H9 (cell line): ENCODE results near the gene NUP37. TPM values are rescaled to one million over a fixed set of nuclear protein-coding genes. Genes with fewer than 3 reads are reported as not detected.

Experiments
- DNase-seq: peaks from one replicate; pipeline ENCODE4 v3.0.0-alpha.2; 2017
- H2AFZ ChIP-seq: one replicate; pipeline ENCODE4 v1.6.1; 2013; ENCODE audit warnings: mild to moderate bottlenecking, low read length, control low read depth, moderate library complexity
- H2AK5ac ChIP-seq: 2 replicates; pipeline ENCODE4 v1.6.1; 2013; ENCODE audit warnings: low read length, control low read depth, mixed read lengths; ENCODE audit not compliant: insufficient read length
- H2BK120ac ChIP-seq: one replicate; pipeline ENCODE4 v1.6.1; 2013; ENCODE audit warnings: low read depth, mild to moderate bottlenecking, low read length, control low read depth, inconsistent platforms; ENCODE audit not compliant: poor library complexity, severe bottlenecking
- H2BK12ac ChIP-seq: 2 replicates; pipeline ENCODE4 v1.6.1; 2013; ENCODE audit warnings: low read length, control low read depth, mixed read lengths, low read depth; ENCODE audit not compliant: insufficient read length
- H2BK15ac ChIP-seq: 2 replicates; pipeline ENCODE4 v1.6.1; 2013; ENCODE audit warnings: low read depth, low read length, control low read depth
- H2BK20ac ChIP-seq: one replicate; pipeline ENCODE4 v1.6.1; 2013; ENCODE audit warnings: low read depth, mild to moderate bottlenecking, low read length, control low read depth, inconsistent platforms; ENCODE audit not compliant: poor library complexity, severe bottlenecking
- H2BK5ac ChIP-seq: 2 replicates; pipeline ENCODE4 v1.6.1; 2013; ENCODE audit warnings: low read length, control low read depth, mixed read lengths; ENCODE audit not compliant: insufficient read length
- H3K14ac ChIP-seq: 2 replicates; pipeline ENCODE4 v1.6.1; 2013; ENCODE audit warnings: low read length, control low read depth; ENCODE audit not compliant: insufficient read depth
- H3K18ac ChIP-seq: 2 replicates; pipeline ENCODE4 v1.6.1; 2013; ENCODE audit warnings: low read depth, mild to moderate bottlenecking, mixed read lengths, low read length, control low read depth; ENCODE audit not compliant: insufficient read length
- H3K23ac ChIP-seq: 2 replicates; pipeline ENCODE4 v1.6.1; 2013; ENCODE audit warnings: low read length, control low read depth, mixed read lengths, low read depth; ENCODE audit not compliant: insufficient read length
- H3K23me2 ChIP-seq: 2 replicates; pipeline ENCODE4 v1.6.1; 2013; ENCODE audit warnings: low read depth, mild to moderate bottlenecking, mixed read lengths, low read length, control low read depth; ENCODE audit not compliant: insufficient read length, poor library complexity, severe bottlenecking
- H3K27ac ChIP-seq: 2 replicates; pipeline ENCODE4 v1.5.1; 2013; ENCODE audit warnings: low read length, control low read depth, mixed read lengths, low read depth; ENCODE audit not compliant: insufficient read length
- H3K27me3 ChIP-seq: 2 replicates; pipeline ENCODE4 v1.6.1; 2013; ENCODE audit warnings: low read length, control low read depth, inconsistent platforms; ENCODE audit not compliant: insufficient read depth
- H3K4ac ChIP-seq: 2 replicates; pipeline ENCODE4 v1.6.1; 2013; ENCODE audit warnings: low read depth, mild to moderate bottlenecking, control low read depth, inconsistent platforms, low read length, moderate library complexity
- H3K4me1 ChIP-seq: 2 replicates; pipeline ENCODE4 v1.6.1; 2013; ENCODE audit warnings: low read length, control low read depth, inconsistent platforms; ENCODE audit not compliant: insufficient read depth
- H3K4me2 ChIP-seq: 2 replicates; pipeline ENCODE4 v1.6.1; 2013; ENCODE audit warnings: low read length, control low read depth, mixed read lengths; ENCODE audit not compliant: insufficient read length, insufficient read depth
- H3K56ac ChIP-seq: 2 replicates; pipeline ENCODE4 v1.6.1; 2013; ENCODE audit warnings: low read depth, mild to moderate bottlenecking, mixed read lengths, low read length, control low read depth; ENCODE audit not compliant: insufficient read length
- H3K79me1 ChIP-seq: 2 replicates; pipeline ENCODE4 v1.6.1; 2013; ENCODE audit warnings: low read depth, mild to moderate bottlenecking, moderate library complexity, low read length, control low read depth, inconsistent platforms; ENCODE audit not compliant: insufficient read depth, poor library complexity, severe bottlenecking
- H3K79me2 ChIP-seq: 2 replicates; pipeline ENCODE4 v1.6.1; 2013; ENCODE audit warnings: low read length, control low read depth, inconsistent platforms; ENCODE audit not compliant: insufficient read depth
- H3K9ac ChIP-seq: 2 replicates; pipeline ENCODE4 v1.6.1; 2013; ENCODE audit warnings: low read length, control low read depth, mixed read lengths; ENCODE audit not compliant: insufficient read length; ENCODE audit errors: extremely low read depth
- H3K9me3 ChIP-seq: one replicate; pipeline ENCODE4 v1.6.1; 2013; ENCODE audit warnings: low read depth, low read length, inconsistent platforms; ENCODE audit not compliant: control insufficient read depth
- H3T11ph ChIP-seq: one replicate; pipeline ENCODE4 v1.6.1; 2013; ENCODE audit warnings: mild to moderate bottlenecking, low read length, control low read depth, inconsistent platforms
- H4K20me1 ChIP-seq: one replicate; pipeline ENCODE4 v1.6.1; 2013; ENCODE audit not compliant: control insufficient read depth, insufficient read length, insufficient read depth
- H4K5ac ChIP-seq: 2 replicates; pipeline ENCODE4 v1.6.1; 2013; ENCODE audit warnings: low read depth, mild to moderate bottlenecking, mixed read lengths, low read length, control low read depth; ENCODE audit not compliant: insufficient read length
- H4K8ac ChIP-seq: replicated peaks from 2 replicates; pipeline ENCODE4 v1.6.1; 2013; ENCODE audit warnings: low read length, control low read depth, mixed read lengths, low read depth; ENCODE audit not compliant: insufficient read length
- H4K91ac ChIP-seq: 2 replicates; pipeline ENCODE4 v1.6.1; 2013; ENCODE audit warnings: low read depth, mild to moderate bottlenecking, moderate library complexity, mixed read lengths, low read length, control low read depth; ENCODE audit not compliant: insufficient read length
- H3K27ac Mint-ChIP-seq, 3 experiments: 2 replicates in 2 of 3; 3 replicates in 1 of 3; pipeline ENCODE4 v1.8.0; 2020 to 2021; ENCODE audit warnings: mixed read lengths in 3 of 3, mild to moderate bottlenecking in 1 of 3, moderate library complexity in 1 of 3
- H3K27me3 Mint-ChIP-seq: 2 replicates; pipeline ENCODE4 v1.8.0; 2021; ENCODE audit warnings: low read depth, mild to moderate bottlenecking, moderate library complexity, mixed read lengths
- H3K36me3 Mint-ChIP-seq, 3 experiments: 2 replicates in 2 of 3; 3 replicates in 1 of 3; pipeline ENCODE4 v1.8.0; 2020 to 2021; ENCODE audit warnings: low read depth in 3 of 3, mixed read lengths in 3 of 3; ENCODE audit not compliant: insufficient read depth in 1 of 3
- H3K4me1 Mint-ChIP-seq, 2 experiments: 2 replicates each; pipeline ENCODE4 v1.8.0; 2020; ENCODE audit warnings: mixed read lengths in 2 of 2
- H3K4me3 Mint-ChIP-seq, 2 experiments: 2 replicates in 1 of 2; 3 replicates in 1 of 2; pipeline ENCODE4 v1.8.0; 2020 to 2021; ENCODE audit warnings: mild to moderate bottlenecking in 2 of 2, mixed read lengths in 2 of 2, moderate library complexity in 1 of 2
- H3K9me3 Mint-ChIP-seq, 2 experiments: 2 replicates in 1 of 2; 3 replicates in 1 of 2; pipeline ENCODE4 v1.8.0; 2020; ENCODE audit warnings: mild to moderate bottlenecking in 2 of 2, mixed read lengths in 2 of 2, moderate library complexity in 1 of 2
- CTCF ChIP-seq: fragments of 200-600 bp; sonication (generic); conservative IDR thresholded peaks from 3 replicates; pipeline ENCODE4 v1.8.0; 2021; ENCODE audit warnings: antibody characterized with exemption, mild to moderate bottlenecking
- WGBS: extraction: QIAGEN DNeasy Blood & Tissue Kit; methylation state at CpG from one replicate; pipeline ENCODE4 v1.1.7; 2013; ENCODE audit warnings: missing lambda C conversion rate, low lambda C conversion rate, mixed read lengths; ENCODE audit not compliant: insufficient read length; ENCODE audit errors: extremely low coverage; 5-methylcytosine and 5-hydroxymethylcytosine counted together
- total RNA-seq: library from RNA; stranded (reverse); gene quantifications from 2 replicates; pipeline ENCODE4 v1.2.1, GENCODE V29; 2021

The NUP37 gene
- total RNA-seq, 1 experiment from 2014 or later, result 62.5 TPM

DNA sequence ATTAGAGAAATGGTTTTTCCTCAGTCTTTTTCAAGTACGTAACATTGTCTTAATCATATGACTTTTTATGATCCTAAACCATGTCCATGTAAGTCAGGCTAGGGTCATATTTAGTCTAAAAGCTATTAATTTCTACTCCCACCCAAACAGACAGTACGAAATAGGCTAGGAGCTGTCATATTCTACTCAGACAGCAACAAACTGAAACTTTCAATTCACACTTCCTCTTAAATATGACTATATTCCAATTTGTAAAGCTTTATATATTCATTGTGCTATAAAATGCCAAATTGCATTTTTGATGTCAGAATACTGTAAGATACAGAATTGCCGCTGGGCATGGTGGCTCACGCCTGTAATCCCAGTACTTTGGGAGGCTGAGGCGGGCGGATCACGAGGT lies 3.5 kb downstream of the NUP37 start:
- Mint-ChIP-seq H3K27ac (no peak overlapping the region), H3K27me3 (no peaks in the 10 kb centered on the region), H3K4me1 (peaks cover 25 to 27% of the 10 kb centered on the region in 2 experiments), H3K4me3 (no peak overlapping the region), H3K36me3 (peaks cover 5 to 26% (median 25%) of the 10 kb centered on the region in 3 experiments; a peak in 5 of 7 replicates), H3K9me3 (no peaks in the 10 kb centered on the region)
- H3K18ac ChIP-seq, result no peak overlapping the region
- H3K23me2 ChIP-seq, result peaks cover 10% of the 10 kb centered on the region
- H3K23ac ChIP-seq, result no peak overlapping the region
- no peak for DNase-seq
- no peaks in the 10 kb centered on the region for H3K79me1 ChIP-seq
- no peak for TF ChIP-seq CTCF
- H4K5ac ChIP-seq, result no peak overlapping the region
- no peak overlapping the region for H2BK120ac ChIP-seq
- H3K56ac ChIP-seq, result no peak overlapping the region
- WGBS, result no CpG with 5 or more reads among the region's 7 CpGs
- no peak overlapping the region for H3K14ac ChIP-seq
- H3K27ac ChIP-seq, result no peak overlapping the region
- H3K4me2 ChIP-seq, result no peak overlapping the region
- H4K91ac ChIP-seq, result no peak overlapping the region
- no peak overlapping the region for H3T11ph ChIP-seq
- no peak overlapping the region for H4K8ac ChIP-seq
- H2BK5ac ChIP-seq, result no peak overlapping the region
- H4K20me1 ChIP-seq, result no peaks in the 10 kb centered on the region
- no peak overlapping the region for H2AFZ ChIP-seq
- no peaks in the 10 kb centered on the region for H3K9me3 ChIP-seq
- no peak overlapping the region for H2BK20ac ChIP-seq
- H3K9ac ChIP-seq, result no peak overlapping the region
- no peaks in the 10 kb centered on the region for H3K27me3 ChIP-seq
- H3K79me2 ChIP-seq, result peaks cover 3% of the 10 kb centered on the region; the same call in 1 of the 2 replicates
- H2BK15ac ChIP-seq, result no peak overlapping the region
- H2BK12ac ChIP-seq, result no peak overlapping the region
- no peaks in the 10 kb centered on the region for H3K4me1 ChIP-seq
- no peak overlapping the region for H2AK5ac ChIP-seq
- H3K4ac ChIP-seq, result no peak overlapping the region
